ENCODE measurements around the gene FSIP1.

DNA sequence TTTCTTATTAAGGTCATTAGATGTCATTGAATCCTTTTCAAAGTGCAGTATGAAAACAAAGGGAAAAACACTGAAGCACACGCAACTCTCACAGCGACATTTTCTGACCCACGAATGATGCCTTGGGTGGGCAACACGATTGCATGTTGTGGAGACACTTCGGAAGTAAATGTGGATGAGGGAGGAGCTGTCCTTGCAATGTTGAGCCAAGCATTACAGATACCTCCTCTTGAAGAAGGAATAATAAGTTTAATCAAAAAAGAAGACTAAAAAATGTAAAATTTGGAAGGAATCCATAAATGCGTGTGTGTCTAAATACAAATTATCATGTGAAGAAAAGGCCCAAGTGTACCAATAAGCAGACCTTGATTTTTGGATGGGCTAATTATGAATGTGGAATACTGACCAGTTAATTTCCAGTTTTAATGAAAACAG lies 184.9 kb downstream of the FSIP1 start:
- TF ChIP-seq, protein P1, sequence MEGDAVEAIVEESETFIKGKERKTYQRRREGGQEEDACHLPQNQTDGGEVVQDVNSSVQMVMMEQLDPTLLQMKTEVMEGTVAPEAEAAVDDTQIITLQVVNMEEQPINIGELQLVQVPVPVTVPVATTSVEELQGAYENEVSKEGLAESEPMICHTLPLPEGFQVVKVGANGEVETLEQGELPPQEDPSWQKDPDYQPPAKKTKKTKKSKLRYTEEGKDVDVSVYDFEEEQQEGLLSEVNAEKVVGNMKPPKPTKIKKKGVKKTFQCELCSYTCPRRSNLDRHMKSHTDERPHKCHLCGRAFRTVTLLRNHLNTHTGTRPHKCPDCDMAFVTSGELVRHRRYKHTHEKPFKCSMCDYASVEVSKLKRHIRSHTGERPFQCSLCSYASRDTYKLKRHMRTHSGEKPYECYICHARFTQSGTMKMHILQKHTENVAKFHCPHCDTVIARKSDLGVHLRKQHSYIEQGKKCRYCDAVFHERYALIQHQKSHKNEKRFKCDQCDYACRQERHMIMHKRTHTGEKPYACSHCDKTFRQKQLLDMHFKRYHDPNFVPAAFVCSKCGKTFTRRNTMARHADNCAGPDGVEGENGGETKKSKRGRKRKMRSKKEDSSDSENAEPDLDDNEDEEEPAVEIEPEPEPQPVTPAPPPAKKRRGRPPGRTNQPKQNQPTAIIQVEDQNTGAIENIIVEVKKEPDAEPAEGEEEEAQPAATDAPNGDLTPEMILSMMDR (IDR thresholded peaks at IDR 0.05), result no peak
- TF ChIP-seq, protein P2, sequence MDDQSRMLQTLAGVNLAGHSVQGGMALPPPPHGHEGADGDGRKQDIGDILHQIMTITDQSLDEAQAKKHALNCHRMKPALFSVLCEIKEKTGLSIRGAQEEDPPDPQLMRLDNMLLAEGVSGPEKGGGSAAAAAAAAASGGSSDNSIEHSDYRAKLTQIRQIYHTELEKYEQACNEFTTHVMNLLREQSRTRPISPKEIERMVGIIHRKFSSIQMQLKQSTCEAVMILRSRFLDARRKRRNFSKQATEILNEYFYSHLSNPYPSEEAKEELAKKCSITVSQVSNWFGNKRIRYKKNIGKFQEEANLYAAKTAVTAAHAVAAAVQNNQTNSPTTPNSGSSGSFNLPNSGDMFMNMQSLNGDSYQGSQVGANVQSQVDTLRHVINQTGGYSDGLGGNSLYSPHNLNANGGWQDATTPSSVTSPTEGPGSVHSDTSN (IDR thresholded peaks at IDR 0.05), result no peak
- TF ChIP-seq HOXA7 (CRISPR knock-in tag; IDR thresholded peaks at IDR 0.05) (0 out of 2 replicates have a peak, but pooled peaks have one; percentile 10), RFX5 (IDR thresholded peaks at IDR 0.05) (no peak), MYC (IDR thresholded peaks at IDR 0.05; ENCODE audit: borderline replicate concordance, low read length) (no peak), RCOR1 (IDR thresholded peaks at IDR 0.05; ENCODE audit: low read depth, low read length) (no peak), KDM1A (IDR thresholded peaks at IDR 0.05; ENCODE audit: low read depth) (no peak), EP300 (IDR thresholded peaks at IDR 0.05) (no peak), MAFK (IDR thresholded peaks at IDR 0.05; ENCODE audit: partially characterized antibody) (no peak)
- TF ChIP-seq, protein P3, sequence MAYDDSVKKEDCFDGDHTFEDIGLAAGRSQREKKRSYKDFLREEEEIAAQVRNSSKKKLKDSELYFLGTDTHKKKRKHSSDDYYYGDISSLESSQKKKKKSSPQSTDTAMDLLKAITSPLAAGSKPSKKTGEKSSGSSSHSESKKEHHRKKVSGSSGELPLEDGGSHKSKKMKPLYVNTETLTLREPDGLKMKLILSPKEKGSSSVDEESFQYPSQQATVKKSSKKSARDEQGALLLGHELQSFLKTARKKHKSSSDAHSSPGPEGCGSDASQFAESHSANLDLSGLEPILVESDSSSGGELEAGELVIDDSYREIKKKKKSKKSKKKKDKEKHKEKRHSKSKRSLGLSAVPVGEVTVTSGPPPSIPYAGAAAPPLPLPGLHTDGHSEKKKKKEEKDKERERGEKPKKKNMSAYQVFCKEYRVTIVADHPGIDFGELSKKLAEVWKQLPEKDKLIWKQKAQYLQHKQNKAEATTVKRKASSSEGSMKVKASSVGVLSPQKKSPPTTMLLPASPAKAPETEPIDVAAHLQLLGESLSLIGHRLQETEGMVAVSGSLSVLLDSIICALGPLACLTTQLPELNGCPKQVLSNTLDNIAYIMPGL (CRISPR knock-in tag; IDR thresholded peaks at IDR 0.05; ENCODE audit: borderline replicate concordance), result no peak
